ENCODE data around the gene EPHA2.
A peak's percentile ranks its signal among the peaks of the same experiment; 100 is the strongest.

DNA sequence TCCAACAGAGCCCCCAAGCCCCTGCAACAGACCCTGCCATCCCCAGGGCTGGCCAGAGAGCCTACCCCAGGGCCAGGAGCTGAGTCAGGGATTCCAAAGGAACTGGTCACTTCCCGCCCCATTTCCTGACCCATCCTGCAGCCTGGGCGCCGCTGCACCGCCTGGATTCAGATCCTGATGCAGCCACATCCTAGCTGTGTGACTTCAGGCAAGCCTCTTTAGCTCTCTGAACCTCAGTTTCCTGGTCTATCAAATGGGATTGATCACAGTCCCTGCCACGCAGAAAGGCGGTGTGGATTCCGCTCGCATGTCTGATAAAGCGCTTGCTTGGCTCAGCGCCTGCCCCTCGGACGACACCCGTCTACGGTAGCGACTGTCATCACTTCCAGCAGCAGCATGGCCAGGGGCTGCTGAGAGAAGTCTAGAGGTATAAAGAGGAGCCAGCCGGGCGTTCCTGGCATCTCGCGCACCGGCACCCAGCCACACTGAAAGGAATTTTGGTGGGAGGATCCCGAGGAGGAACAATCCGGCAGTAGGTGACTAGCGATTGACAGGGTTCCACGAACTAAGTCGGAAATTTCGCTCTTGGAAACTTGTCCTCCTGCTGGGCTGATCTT is 10.1 kb downstream of the EPHA2 start:
- TF ChIP-seq, protein P1, sequence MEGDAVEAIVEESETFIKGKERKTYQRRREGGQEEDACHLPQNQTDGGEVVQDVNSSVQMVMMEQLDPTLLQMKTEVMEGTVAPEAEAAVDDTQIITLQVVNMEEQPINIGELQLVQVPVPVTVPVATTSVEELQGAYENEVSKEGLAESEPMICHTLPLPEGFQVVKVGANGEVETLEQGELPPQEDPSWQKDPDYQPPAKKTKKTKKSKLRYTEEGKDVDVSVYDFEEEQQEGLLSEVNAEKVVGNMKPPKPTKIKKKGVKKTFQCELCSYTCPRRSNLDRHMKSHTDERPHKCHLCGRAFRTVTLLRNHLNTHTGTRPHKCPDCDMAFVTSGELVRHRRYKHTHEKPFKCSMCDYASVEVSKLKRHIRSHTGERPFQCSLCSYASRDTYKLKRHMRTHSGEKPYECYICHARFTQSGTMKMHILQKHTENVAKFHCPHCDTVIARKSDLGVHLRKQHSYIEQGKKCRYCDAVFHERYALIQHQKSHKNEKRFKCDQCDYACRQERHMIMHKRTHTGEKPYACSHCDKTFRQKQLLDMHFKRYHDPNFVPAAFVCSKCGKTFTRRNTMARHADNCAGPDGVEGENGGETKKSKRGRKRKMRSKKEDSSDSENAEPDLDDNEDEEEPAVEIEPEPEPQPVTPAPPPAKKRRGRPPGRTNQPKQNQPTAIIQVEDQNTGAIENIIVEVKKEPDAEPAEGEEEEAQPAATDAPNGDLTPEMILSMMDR (IDR thresholded peaks at IDR 0.05) = no peak
- TF ChIP-seq POLR2A (IDR thresholded peaks at IDR 0.05) (no peak), EP300 (IDR thresholded peaks at IDR 0.05) (no peak), POLR2AphosphoS5 (IDR thresholded peaks at IDR 0.05) (peak in 1 of 3 donors; percentile 42)
